ENCODE data around the gene ARMC12.
"Not testable (repeated sequence)": the region's sequence is repeated elsewhere in the genome, so short reads cannot be mapped to it uniquely, and the experiment has no call there.

Gene ARMC12

GRCh38 chr6:35736982-35737412, at the start of gene ARMC12:
ARMC12 (plus strand) TSS chr6:35737032; CDS start chr6:35737109, 77 bp downstream.
- no peak for DNase-seq

DNA sequence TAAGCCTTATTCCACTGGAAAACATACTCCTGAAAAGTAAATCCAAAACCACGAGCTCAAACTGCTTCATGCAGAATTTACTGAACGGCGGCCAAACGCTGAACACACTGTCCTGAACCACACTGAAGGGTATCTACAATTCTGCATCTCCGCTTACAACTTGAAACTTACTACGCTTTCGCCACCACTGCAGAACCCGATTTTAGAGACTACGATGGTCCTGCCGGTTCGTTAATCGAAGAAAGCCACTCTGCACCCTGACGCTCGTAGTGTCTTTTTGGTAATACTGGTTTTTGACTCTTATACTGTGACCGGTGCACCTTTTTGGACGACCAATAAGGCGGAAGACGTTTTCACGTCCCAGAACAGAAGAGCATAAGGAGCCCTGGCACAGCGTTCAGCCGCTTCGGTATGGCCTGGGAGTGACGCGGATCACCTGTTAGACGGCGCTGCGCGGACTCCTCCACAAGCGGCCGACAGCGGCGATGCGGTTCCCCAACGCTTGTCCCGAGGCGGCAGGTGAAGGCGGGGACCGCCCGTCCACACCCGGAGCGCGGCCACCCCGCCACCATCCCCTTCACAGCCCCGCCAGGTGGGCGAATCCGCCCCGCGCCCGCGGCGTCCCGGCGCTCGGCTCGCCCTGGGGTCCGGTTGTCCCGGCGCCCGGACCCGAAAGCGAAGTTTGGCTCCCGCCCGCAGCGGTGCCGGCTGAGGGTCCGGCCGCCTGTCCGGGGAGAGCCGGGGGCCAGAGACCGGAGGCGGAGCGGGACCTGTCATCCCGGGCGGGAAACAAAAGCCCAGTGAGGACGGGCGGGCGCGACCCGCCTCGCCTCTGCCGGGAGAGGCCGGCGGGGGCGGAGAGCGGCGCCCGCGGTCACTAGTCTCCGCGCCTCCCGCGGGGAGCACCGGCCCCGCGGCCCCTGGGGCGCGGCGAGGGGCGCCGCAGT, 48.9 kb upstream of the ARMC12 start:
- peak; percentile 14 to 25 for DNase-seq

- DNase-seq: peak; percentile 61 to 80
Observed at GRCh38 chr6:35688605-35689322, 48.1 kb upstream of the ARMC12 start, which contains the start of gene FKBP5. FKBP5 (minus strand) TSS chr6:35688915; CDS start chr6:35642824, 46,091 bp downstream.

DNA sequence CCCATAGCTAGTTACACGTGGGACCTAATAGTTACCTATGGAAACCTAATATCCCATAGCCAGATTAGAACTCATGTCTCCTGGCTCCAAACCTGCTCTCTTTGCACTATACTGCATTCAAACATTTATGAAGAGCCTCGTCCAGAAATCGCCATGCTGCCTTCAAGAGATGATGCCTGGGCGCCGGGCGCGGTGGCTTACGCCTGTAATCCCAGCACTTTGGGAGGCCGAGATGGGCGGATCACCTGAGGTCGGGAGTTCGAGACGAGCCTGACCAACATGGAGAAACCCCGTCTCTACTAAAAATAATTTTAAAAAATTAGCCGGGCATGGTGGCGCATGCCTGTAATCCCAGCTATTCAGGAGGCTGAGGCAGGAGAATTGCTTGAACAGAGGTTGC, 46.8 kb upstream of the ARMC12 start:
- not testable (repeated sequence) for DNase-seq

- no peak for DNase-seq
Observed at GRCh38 chr6:35690484-35690883, 46.3 kb upstream of the ARMC12 start.

- DNase-seq: no peak
Observed at GRCh38 chr6:35691027-35691824, 45.6 kb upstream of the ARMC12 start.

GRCh38 chr6:35694462-35694861, 42.4 kb upstream of the ARMC12 start:
- DNase-seq: no peak

GRCh38 chr6:35698430-35698829, 38.4 kb upstream of the ARMC12 start:
- not testable (repeated sequence) for DNase-seq

GRCh38 chr6:35698858-35699257, 38.0 kb upstream of the ARMC12 start:
- DNase-seq: no peak

- DNase-seq: no peak
Observed at GRCh38 chr6:35703554-35703953, 33.3 kb upstream of the ARMC12 start.

DNA sequence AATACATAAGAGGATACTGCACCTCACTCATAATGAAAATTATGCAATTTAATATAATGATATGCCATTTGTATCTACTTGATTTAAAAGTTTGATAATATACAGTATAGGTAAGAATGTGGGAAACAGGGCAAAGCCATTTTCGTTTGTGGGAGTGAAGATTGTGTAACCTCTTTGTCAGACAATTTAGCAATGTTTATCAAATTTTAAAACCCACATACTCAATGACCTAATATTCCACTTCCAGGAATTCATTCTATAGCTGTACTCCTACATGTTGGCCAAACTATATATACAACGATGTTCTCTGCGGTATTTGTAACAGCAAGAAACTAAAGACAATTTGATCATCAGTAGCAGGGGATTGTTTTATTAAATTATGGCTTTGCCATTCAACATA, 30.4 kb upstream of the ARMC12 start:
- no peak for DNase-seq

- no peak for DNase-seq
Observed at GRCh38 chr6:35707714-35708407, 29.0 kb upstream of the ARMC12 start.

GRCh38 chr6:35708585-35708984, 28.2 kb upstream of the ARMC12 start:
- no peak for DNase-seq

DNA sequence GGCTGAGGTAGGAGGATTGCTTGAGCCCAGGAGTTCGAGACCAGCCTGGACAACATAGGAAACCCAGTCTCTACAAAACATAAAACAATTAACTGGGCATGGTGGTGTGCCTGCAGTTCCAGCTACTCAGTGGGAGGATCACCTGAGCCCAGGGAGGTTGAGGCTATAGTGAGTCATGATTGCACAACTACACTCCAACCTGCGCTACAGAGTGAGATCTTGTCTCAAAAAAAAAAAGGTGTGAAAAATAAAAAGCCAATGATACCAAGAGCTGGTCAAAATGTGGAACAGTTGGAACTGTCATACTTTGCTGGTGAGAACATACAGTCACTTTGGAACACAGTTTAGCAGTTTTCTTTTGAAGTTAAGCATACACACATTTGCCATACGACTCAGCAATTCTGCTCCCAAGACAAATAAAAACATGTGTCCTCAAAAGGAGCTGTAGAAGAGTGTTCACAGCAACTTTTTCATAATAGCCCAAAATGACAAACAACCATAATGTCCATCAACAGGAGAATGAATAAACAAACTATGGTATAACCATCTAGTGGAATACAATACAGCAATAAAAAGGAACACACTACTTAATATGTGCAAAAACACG, 26.5 kb upstream of the ARMC12 start:
- DNase-seq: no peak

DNA sequence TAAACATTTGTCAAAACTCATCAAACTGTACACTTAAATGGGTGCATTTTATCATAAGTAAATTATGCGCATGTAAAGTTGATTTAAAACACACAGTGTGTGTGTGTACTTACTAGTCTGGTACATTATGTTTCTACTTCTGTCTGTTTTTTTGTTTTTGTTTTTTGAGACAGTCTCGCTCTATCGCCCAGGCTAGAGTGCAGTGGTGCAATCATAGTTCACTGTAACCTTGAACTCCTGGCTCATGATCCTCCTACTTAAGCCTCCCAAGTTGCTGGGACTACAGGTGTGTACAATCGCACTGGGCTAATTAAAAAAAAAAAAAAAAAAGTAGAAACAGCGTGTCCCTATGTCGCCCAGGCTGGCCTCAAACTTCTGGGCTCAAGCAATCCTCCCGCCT, 25.1 kb upstream of the ARMC12 start:
- no peak for DNase-seq

GRCh38 chr6:35713006-35713767, 23.6 kb upstream of the ARMC12 start:
- no peak for DNase-seq

DNA sequence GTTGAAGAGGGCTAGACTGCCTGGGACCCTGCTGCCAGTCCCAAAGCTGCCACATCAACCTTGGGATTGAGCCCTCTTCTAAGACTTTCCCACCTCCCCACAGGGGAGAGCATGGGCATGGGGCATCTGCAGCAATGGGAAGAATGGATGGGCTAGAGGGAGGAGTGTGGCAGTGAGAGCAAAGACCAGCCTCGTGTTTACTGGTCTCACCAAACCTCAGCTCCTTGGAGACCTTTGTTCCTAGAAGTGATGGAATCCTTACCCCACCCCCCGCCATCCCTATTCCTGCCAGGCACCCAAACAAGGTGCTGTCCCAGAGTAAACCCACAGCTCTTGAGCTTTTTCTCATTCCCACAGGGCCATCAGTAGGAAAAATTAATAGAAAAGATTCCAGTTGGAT, 20.0 kb upstream of the ARMC12 start:
- no peak for DNase-seq

- DNase-seq: no peak
Observed at GRCh38 chr6:35717449-35718374, 19.1 kb upstream of the ARMC12 start.

DNA sequence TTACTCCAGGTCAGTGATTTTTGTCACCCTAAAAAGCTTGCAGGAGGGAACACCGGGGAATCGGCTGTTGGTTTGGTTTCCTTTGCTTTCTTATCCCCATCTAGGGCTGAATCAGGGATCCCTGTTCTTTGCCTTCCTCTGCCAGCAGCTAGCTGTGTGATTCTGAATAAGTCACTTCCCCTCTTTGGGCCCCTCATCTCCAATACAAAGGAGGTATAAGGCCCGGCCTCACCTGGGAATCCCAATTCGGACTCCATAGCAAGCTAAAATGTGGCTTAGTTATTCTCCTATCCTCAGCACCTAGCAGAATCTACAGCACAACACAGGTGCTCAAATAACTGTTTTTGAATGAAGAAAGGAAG, 18.5 kb upstream of the ARMC12 start:
- no peak for DNase-seq

GRCh38 chr6:35718911-35719381, 17.9 kb upstream of the ARMC12 start:
- DNase-seq: no peak
